Loucy (cell line): ENCODE results near the gene MAP7D2.

Source experiments
- H2AFZ ChIP-seq: fragments of 200-600 bp; sonication (generic); 2 replicates; pipeline ENCODE4 v1.6.0; 2016; ENCODE audit warnings: antibody characterized with exemption, mild to moderate bottlenecking, low read length, moderate library complexity
- H3F3A ChIP-seq: fragments of 200-600 bp; 2 replicates; pipeline ENCODE4 v1.6.0; 2016; ENCODE audit warnings: antibody characterized with exemption, low read depth, mild to moderate bottlenecking
- H3K27me3 ChIP-seq: fragments of 200-600 bp; sonication (generic); 2 replicates; pipeline ENCODE4 v1.6.1; 2014; ENCODE audit warnings: low read length, mild to moderate bottlenecking; ENCODE audit not compliant: insufficient read depth, poor library complexity, severe bottlenecking
- H3K36me3 ChIP-seq: fragments of 200-600 bp; sonication (generic); 2 replicates; pipeline ENCODE4 v1.6.1; 2016; ENCODE audit warnings: low read length; ENCODE audit not compliant: insufficient read depth
- H3K4me1 ChIP-seq: fragments of 200-600 bp; sonication (generic); 2 replicates; pipeline ENCODE4 v1.5.1; 2014; ENCODE audit warnings: low read length, mild to moderate bottlenecking; ENCODE audit not compliant: insufficient read depth, poor library complexity, severe bottlenecking
- H3K4me2 ChIP-seq: fragments of 200-600 bp; sonication (generic); 2 replicates; pipeline ENCODE4 v1.6.0; 2014; ENCODE audit warnings: antibody characterized with exemption, low read length, low read depth, mild to moderate bottlenecking; ENCODE audit not compliant: poor library complexity, severe bottlenecking
- H3K4me3 ChIP-seq: fragments of 200-600 bp; sonication (generic); 2 replicates; pipeline ENCODE4 v1.5.1; 2014; ENCODE audit warnings: low read length, mild to moderate bottlenecking, mixed read lengths; ENCODE audit not compliant: poor library complexity, severe bottlenecking
- H3K79me2 ChIP-seq: fragments of 200-600 bp; sonication (generic); 2 replicates; pipeline ENCODE4 v1.6.1; 2014; ENCODE audit warnings: low read length; ENCODE audit not compliant: insufficient read depth
- H3K9ac ChIP-seq: fragments of 200-600 bp; sonication (generic); 2 replicates; pipeline ENCODE4 v1.6.0; 2014; ENCODE audit warnings: mild to moderate bottlenecking, low read depth, low read length, moderate library complexity; ENCODE audit not compliant: poor library complexity, severe bottlenecking
- H3K9me2 ChIP-seq: fragments of 200-600 bp; sonication (generic); replicated peaks from 2 replicates; pipeline ENCODE4 v1.6.1; 2016; ENCODE audit warnings: low read depth, low read length, mixed read lengths
- H3K9me3 ChIP-seq: fragments of 200-600 bp; sonication (generic); 2 replicates; pipeline ENCODE4 v1.6.1; 2014; ENCODE audit warnings: mild to moderate bottlenecking, antibody characterized with exemption, low read length, low read depth; ENCODE audit not compliant: insufficient read depth
- H4K20me1 ChIP-seq: fragments of 200-600 bp; sonication (generic); 2 replicates; pipeline ENCODE4 v1.6.0; 2014; ENCODE audit warnings: antibody characterized with exemption, low read length, mild to moderate bottlenecking; ENCODE audit not compliant: insufficient read depth, poor library complexity, severe bottlenecking
- EZH2phosphoT487 ChIP-seq: fragments of 200-600 bp; IDR thresholded peaks from 2 replicates; pipeline ENCODE4 v1.6.1; 2018; ENCODE audit warnings: antibody characterized with exemption, mild to moderate bottlenecking, moderate library complexity, borderline replicate concordance
- TF ChIP-seq, protein P1 (sequence below): fragments of 200-600 bp; sonication (generic); conservative IDR thresholded peaks from 2 replicates; pipeline ENCODE4 v1.5.1; 2014; ENCODE audit warnings: mild to moderate bottlenecking, antibody characterized with exemption, low read length

The MAP7D2 gene

DNA sequence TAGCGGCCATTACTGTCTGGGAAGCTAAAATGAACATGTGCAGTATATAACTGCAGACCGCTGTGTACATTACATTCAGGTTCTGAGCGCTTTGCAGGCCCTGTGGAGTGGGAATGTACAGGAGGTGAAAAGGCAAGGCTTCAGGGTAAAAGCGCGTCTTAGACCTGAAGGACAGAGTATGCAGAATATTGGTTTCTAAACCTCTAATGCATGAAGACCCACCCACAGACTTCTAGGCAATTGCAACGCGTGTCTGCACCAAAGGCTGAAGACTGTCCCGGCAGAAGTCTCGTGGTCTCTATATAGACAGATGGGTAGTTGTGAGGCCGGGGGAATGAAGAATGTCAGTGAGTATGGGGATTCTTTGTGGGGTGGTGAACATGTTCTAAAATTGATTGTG, 5.4 kb downstream of the MAP7D2 start:
- no peak overlapping the region for H3K9ac ChIP-seq
- H3K79me2 ChIP-seq, result no peaks in the 10 kb centered on the region
- no peak overlapping the region for H3K4me3 ChIP-seq
- no peaks in the 10 kb centered on the region for H3K36me3 ChIP-seq
- no peaks in the 10 kb centered on the region for H3K9me2 ChIP-seq
- TF ChIP-seq, protein P1, sequence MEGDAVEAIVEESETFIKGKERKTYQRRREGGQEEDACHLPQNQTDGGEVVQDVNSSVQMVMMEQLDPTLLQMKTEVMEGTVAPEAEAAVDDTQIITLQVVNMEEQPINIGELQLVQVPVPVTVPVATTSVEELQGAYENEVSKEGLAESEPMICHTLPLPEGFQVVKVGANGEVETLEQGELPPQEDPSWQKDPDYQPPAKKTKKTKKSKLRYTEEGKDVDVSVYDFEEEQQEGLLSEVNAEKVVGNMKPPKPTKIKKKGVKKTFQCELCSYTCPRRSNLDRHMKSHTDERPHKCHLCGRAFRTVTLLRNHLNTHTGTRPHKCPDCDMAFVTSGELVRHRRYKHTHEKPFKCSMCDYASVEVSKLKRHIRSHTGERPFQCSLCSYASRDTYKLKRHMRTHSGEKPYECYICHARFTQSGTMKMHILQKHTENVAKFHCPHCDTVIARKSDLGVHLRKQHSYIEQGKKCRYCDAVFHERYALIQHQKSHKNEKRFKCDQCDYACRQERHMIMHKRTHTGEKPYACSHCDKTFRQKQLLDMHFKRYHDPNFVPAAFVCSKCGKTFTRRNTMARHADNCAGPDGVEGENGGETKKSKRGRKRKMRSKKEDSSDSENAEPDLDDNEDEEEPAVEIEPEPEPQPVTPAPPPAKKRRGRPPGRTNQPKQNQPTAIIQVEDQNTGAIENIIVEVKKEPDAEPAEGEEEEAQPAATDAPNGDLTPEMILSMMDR, result no peak
- no peak for TF ChIP-seq EZH2phosphoT487
- no peaks in the 10 kb centered on the region for H3K9me3 ChIP-seq
- H3K27me3 ChIP-seq, result no peaks in the 10 kb centered on the region
- no peak overlapping the region for H2AFZ ChIP-seq
- peaks cover 4% of the 10 kb centered on the region for H3K4me1 ChIP-seq
- H4K20me1 ChIP-seq, result no peaks in the 10 kb centered on the region
- no peak overlapping the region for H3K4me2 ChIP-seq
- H3F3A ChIP-seq, result no peaks in the 10 kb centered on the region

DNA sequence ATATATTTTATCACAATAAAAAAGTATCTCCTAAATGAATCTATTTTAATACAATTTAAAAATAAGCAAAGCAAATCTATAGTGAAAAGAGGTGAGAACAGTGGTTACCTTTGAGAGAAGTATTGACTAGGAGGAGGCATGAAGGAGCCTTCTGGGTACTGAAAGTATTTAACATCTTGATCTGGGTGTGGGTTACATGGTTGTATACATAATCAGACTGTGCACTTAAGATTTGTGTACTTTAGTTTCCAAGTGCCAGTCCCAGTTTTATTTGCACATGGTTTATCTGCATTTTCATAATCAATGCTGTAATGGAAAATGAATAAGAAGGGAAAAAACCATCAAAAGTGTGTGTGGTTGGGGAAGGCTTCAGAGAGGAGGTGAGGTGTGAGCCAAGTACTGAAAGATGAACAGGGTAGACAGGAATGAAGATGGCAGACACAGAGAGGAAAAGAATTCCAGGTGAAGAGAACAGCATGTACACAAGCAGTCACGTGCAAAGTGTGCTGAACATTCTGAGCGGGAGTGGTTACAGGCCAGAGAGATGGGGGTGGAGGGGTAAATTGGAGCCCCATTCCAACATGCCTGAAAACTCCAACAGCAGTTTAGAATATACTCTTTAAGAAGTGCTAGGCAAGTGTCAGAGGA, 14.6 kb downstream of the MAP7D2 start:
- Histone ChIP-seq H3K79me2 (no peaks in the 10 kb centered on the region), H4K20me1 (no peaks in the 10 kb centered on the region), H3F3A (no peaks in the 10 kb centered on the region), H3K4me2 (no peak overlapping the region), H3K36me3 (no peaks in the 10 kb centered on the region), H3K4me1 (peaks cover 5% of the 10 kb centered on the region), H3K9me2 (no peaks in the 10 kb centered on the region), H3K27me3 (no peaks in the 10 kb centered on the region), H3K4me3 (no peak overlapping the region), H3K9me3 (no peaks in the 10 kb centered on the region), H3K9ac (no peak overlapping the region), H2AFZ (no peak overlapping the region)
- TF ChIP-seq, protein P1, result no peak
- no peak for TF ChIP-seq EZH2phosphoT487

DNA sequence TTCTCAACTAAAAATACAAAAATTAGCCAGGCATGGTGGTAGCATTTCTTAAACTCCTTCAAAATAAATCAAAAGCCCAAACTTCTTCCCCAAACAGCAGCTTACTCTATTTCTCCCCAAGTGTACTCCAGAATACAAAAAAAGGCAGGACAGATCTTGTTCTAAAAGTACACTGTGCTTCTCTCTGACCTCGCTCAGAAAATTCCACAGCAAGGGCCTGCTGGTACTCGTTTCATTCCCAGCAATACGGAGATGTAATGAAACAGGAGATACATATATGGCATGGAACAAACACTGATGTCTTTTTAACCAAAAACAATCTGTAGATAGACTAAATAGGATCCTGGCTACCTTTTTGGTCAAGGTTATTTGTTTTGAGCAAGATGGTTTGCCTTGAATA, 25.2 kb downstream of the MAP7D2 start:
- no peak overlapping the region for H3K9ac ChIP-seq
- H3F3A ChIP-seq, result no peaks in the 10 kb centered on the region
- no peaks in the 10 kb centered on the region for H3K36me3 ChIP-seq
- H3K9me2 ChIP-seq, result no peaks in the 10 kb centered on the region
- H3K79me2 ChIP-seq, result no peaks in the 10 kb centered on the region
- no peak overlapping the region for H3K4me2 ChIP-seq
- no peaks in the 10 kb centered on the region for H4K20me1 ChIP-seq
- TF ChIP-seq, protein P1, result no peak
- no peak for TF ChIP-seq EZH2phosphoT487
- no peaks in the 10 kb centered on the region for H3K27me3 ChIP-seq
- H3K4me1 ChIP-seq, result no peaks in the 10 kb centered on the region
- no peak overlapping the region for H3K4me3 ChIP-seq
- no peaks in the 10 kb centered on the region for H3K9me3 ChIP-seq
- H2AFZ ChIP-seq, result no peak overlapping the region
